ENCODE measurements around the gene GPC5.

GPC5 gene

GRCh38 chr13:91355099-91355825 is 43.2 kb upstream of the GPC5 start:
- H3K4me1 ChIP-seq (ENCODE audit: insufficient read depth, low read length, severe bottlenecking), result peaks cover 37% of the 10 kb centered on the region
- no peak overlapping the region for H3K4me2 ChIP-seq (ENCODE audit: low read length)
- no peaks in the 10 kb centered on the region for H3K9me2 ChIP-seq (ENCODE audit: low read depth, low read length)
- peaks cover 16% of the 10 kb centered on the region for H4K20me1 ChIP-seq (ENCODE audit: insufficient read depth, low read length)
- no peak overlapping the region for H3K4me3 ChIP-seq (ENCODE audit: low read depth, low read length, poor library complexity, severe bottlenecking)
- no peak overlapping the region for H3K27ac ChIP-seq (ENCODE audit: low read depth, low read length, poor library complexity, severe bottlenecking)
- peaks cover 82% of the 10 kb centered on the region for H3K36me3 ChIP-seq (ENCODE audit: insufficient read depth, low read length)
- no peaks in the 10 kb centered on the region for H3K27me3 ChIP-seq (ENCODE audit: insufficient read depth, low read length)
- H2AFZ ChIP-seq (ENCODE audit: low read length), result no peak overlapping the region
- no peak overlapping the region for H3K9ac ChIP-seq (ENCODE audit: low read length)
- H3K9me3 ChIP-seq (ENCODE audit: low read length), result no peaks in the 10 kb centered on the region
- TF ChIP-seq EZH2 (IDR thresholded peaks at IDR 0.05; ENCODE audit: borderline replicate concordance, low read length), result no peak
- TF ChIP-seq CTCF (IDR thresholded peaks at IDR 0.05; ENCODE audit: low read length), result no peak
- H3F3A ChIP-seq (ENCODE audit: insufficient read depth, low read length), result peaks cover 47% of the 10 kb centered on the region
- H3K79me2 ChIP-seq (ENCODE audit: insufficient read depth, low read length), result peaks cover 25% of the 10 kb centered on the region

GRCh38 chr13:91355826-91356710 is 42.4 kb upstream of the GPC5 start:
- H3K27me3 ChIP-seq (ENCODE audit: insufficient read depth, low read length), result no peaks in the 10 kb centered on the region
- no peak overlapping the region for H3K4me2 ChIP-seq (ENCODE audit: low read length)
- no peaks in the 10 kb centered on the region for H3K9me2 ChIP-seq (ENCODE audit: low read depth, low read length)
- no peak overlapping the region for H3K27ac ChIP-seq (ENCODE audit: low read depth, low read length, poor library complexity, severe bottlenecking)
- TF ChIP-seq EZH2 (IDR thresholded peaks at IDR 0.05; ENCODE audit: borderline replicate concordance, low read length) (no peak), CTCF (IDR thresholded peaks at IDR 0.05; ENCODE audit: low read length) (no peak)
- peaks cover 13% of the 10 kb centered on the region for H4K20me1 ChIP-seq (ENCODE audit: insufficient read depth, low read length)
- H3K4me1 ChIP-seq (ENCODE audit: insufficient read depth, low read length, severe bottlenecking), result peaks cover 29% of the 10 kb centered on the region
- H2AFZ ChIP-seq (ENCODE audit: low read length), result no peak overlapping the region
- H3K9me3 ChIP-seq (ENCODE audit: low read length), result no peaks in the 10 kb centered on the region
- H3K79me2 ChIP-seq (ENCODE audit: insufficient read depth, low read length), result peaks cover 17% of the 10 kb centered on the region
- H3K4me3 ChIP-seq (ENCODE audit: low read depth, low read length, poor library complexity, severe bottlenecking), result no peak overlapping the region
- no peak overlapping the region for H3K9ac ChIP-seq (ENCODE audit: low read length)
- H3F3A ChIP-seq (ENCODE audit: insufficient read depth, low read length), result peaks cover 49% of the 10 kb centered on the region
- peaks cover 74% of the 10 kb centered on the region for H3K36me3 ChIP-seq (ENCODE audit: insufficient read depth, low read length)

GRCh38 chr13:91356919-91357612 is 41.4 kb upstream of the GPC5 start:
- Histone ChIP-seq H3K9ac (ENCODE audit: low read length) (no peak overlapping the region), H3K9me3 (ENCODE audit: low read length) (no peaks in the 10 kb centered on the region), H2AFZ (ENCODE audit: low read length) (no peak overlapping the region), H3F3A (ENCODE audit: insufficient read depth, low read length) (peaks cover 49% of the 10 kb centered on the region), H3K36me3 (ENCODE audit: insufficient read depth, low read length) (peaks cover 69% of the 10 kb centered on the region), H3K4me3 (ENCODE audit: low read depth, low read length, poor library complexity, severe bottlenecking) (no peak overlapping the region), H3K79me2 (ENCODE audit: insufficient read depth, low read length) (peaks cover 7% of the 10 kb centered on the region), H3K27ac (ENCODE audit: low read depth, low read length, poor library complexity, severe bottlenecking) (peak overlapping the region; percentile 62), H3K4me2 (ENCODE audit: low read length) (no peak overlapping the region), H3K9me2 (ENCODE audit: low read depth, low read length) (no peaks in the 10 kb centered on the region), H3K4me1 (ENCODE audit: insufficient read depth, low read length, severe bottlenecking) (peaks cover 19% of the 10 kb centered on the region), H3K27me3 (ENCODE audit: insufficient read depth, low read length) (no peaks in the 10 kb centered on the region), H4K20me1 (ENCODE audit: insufficient read depth, low read length) (peaks cover 5% of the 10 kb centered on the region)
- no peak for TF ChIP-seq EZH2 (IDR thresholded peaks at IDR 0.05; ENCODE audit: borderline replicate concordance, low read length)
- no peak for TF ChIP-seq CTCF (IDR thresholded peaks at IDR 0.05; ENCODE audit: low read length)

Data from OCI-LY1 (cell line).